SK-N-MC (cell line): ENCODE measurements around the gene PRPF40B.

Experiments
- EZH2 ChIP-seq: fragments of 200-600 bp; sonication (generic); IDR thresholded peaks from one replicate; pipeline ENCODE4 v1.6.1; 2017; ENCODE audit warnings: antibody characterized with exemption
- FOXP2 ChIP-seq: optimal IDR thresholded peaks from 2 replicates; pipeline ENCODE3; 2011; ENCODE audit warnings: mild to moderate bottlenecking, moderate library complexity; ENCODE audit not compliant: insufficient read depth; ENCODE audit errors: extremely low read length, control extremely low read depth
- POLR2AphosphoS5 ChIP-seq: IDR thresholded peaks from 2 replicates; pipeline ENCODE4 v1.6.1; 2012; ENCODE audit warnings: mild to moderate bottlenecking, low read depth, low read length, borderline replicate concordance

- TF ChIP-seq POLR2AphosphoS5 (no peak), EZH2 (no peak), FOXP2 (no peak)
Observed at GRCh38 chr12:49582201-49582600, 41.2 kb upstream of the PRPF40B start.
